HAP-1 (cell line): ENCODE data around the gene ENPP4.
"Not testable (repeated sequence)": the region's sequence is repeated elsewhere in the genome, so short reads cannot be mapped to it uniquely, and the experiment has no call there.

Experiments used
- DNase-seq, 2 experiments: peaks; one replicate each; pipeline ENCODE4 v3.0.0-alpha.2; 2016 to 2020; ENCODE audit warnings: low spot score in 2 of 2
- H3K27me3 ChIP-seq: fragments of 250-450 bp; sonication (Bioruptor Pico); 2 replicates; pipeline ENCODE4 v1.5.1; 2020; ENCODE audit warnings: low read depth, mild to moderate bottlenecking, moderate library complexity
- H3K36me3 ChIP-seq: fragments of 250-450 bp; sonication (Bioruptor Pico); replicated peaks from 2 replicates; pipeline ENCODE4 v1.5.1; 2020; ENCODE audit warnings: mild to moderate bottlenecking
- H3K4me1 ChIP-seq: fragments of 250-450 bp; sonication (Bioruptor Pico); 2 replicates; pipeline ENCODE4 v1.5.1; 2020; ENCODE audit warnings: mild to moderate bottlenecking
- H3K4me3 ChIP-seq: fragments of 250-450 bp; sonication (Bioruptor Pico); 2 replicates; pipeline ENCODE4 v1.5.1; 2020; ENCODE audit warnings: mild to moderate bottlenecking, moderate library complexity
- H3K9me3 ChIP-seq: fragments of 250-450 bp; sonication (Bioruptor Pico); 2 replicates; pipeline ENCODE4 v1.5.1; 2020; ENCODE audit warnings: mild to moderate bottlenecking, moderate library complexity
- in situ Hi-C: fragments of 300-500 bp; cut with MboI; formaldehyde crosslinking; loops from 3 replicates; pipeline ENCODE4 v1.14.3; 2020; ENCODE audit warnings: low sequenced_read_pairs, inconsistent platforms, mixed read lengths

The ENPP4 gene, protein sequence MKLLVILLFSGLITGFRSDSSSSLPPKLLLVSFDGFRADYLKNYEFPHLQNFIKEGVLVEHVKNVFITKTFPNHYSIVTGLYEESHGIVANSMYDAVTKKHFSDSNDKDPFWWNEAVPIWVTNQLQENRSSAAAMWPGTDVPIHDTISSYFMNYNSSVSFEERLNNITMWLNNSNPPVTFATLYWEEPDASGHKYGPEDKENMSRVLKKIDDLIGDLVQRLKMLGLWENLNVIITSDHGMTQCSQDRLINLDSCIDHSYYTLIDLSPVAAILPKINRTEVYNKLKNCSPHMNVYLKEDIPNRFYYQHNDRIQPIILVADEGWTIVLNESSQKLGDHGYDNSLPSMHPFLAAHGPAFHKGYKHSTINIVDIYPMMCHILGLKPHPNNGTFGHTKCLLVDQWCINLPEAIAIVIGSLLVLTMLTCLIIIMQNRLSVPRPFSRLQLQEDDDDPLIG

DNA sequence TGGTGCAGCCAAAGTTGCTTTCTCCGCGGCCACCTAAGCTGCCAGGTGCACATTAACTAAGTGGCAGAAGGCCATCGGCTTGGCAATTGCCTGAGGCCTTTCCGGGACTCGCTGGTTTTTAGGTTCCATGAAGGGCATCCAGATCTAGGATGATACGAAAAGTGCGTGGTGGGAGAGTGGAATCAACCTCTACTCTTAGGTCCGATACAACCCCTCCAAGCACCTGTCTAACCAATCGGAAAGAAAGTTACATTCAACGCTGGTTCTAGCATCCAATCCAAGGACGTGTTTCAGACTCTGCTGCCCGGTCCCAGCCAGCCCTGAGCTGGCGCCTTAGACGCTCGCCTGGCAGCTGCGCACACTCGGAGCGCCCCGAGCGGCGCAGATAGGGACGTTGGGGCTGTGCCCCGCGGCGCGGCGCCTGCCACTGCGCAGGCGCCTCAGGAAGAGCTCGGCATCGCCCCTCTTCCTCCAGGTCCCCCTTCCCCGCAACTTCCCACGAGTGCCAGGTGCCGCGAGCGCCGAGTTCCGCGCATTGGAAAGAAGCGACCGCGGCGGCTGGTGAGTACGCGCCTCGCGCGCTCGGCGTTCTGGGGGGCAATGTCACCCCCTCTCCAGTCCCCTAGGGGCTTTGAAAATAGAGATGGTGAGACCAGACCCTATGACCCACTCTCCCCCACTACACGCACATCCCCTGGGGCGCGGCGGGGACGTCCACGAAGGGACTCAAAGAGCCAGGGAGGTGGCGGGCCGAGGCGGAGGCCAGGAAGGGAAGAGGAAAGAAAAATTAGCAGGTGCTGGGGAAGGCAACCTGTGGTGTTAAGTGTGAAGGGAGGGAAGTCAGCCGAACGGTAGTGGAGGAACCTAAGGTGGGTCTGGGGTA, at the start of gene ENPP4:
Gene ENPP4 (plus strand): TSS at position 361 of the 883 bp plus-strand sequence. CDS start 9,595 bp downstream, outside the sequence.
- peak within 1 kb of the TSS; percentile 60 for H3K4me3 ChIP-seq
- peak; percentile 74 to 83 for DNase-seq
- H3K36me3 ChIP-seq, result no peaks in the 10 kb centered on the region
- in situ Hi-C loops, result no loop called here
- H3K4me1 ChIP-seq, result peaks cover 3% of the 10 kb centered on the region; the same call in 1 of the 2 replicates
- H3K9me3 ChIP-seq, result no peaks in the 10 kb centered on the region
- H3K27me3 ChIP-seq, result no peaks in the 10 kb centered on the region

GRCh38 chr6:46080111-46080510, 49.7 kb upstream of the ENPP4 start:
- Histone ChIP-seq H3K4me3 (no peak overlapping the region), H3K36me3 (no peaks in the 10 kb centered on the region), H3K9me3 (no peaks in the 10 kb centered on the region), H3K27me3 (no peaks in the 10 kb centered on the region), H3K4me1 (no peaks in the 10 kb centered on the region)
- DNase-seq, result no peak
- in situ Hi-C loops, result no loop called here

- H3K4me3 ChIP-seq, H3K36me3 ChIP-seq, in situ Hi-C loops, H3K27me3 ChIP-seq, H3K4me1 ChIP-seq, H3K9me3 ChIP-seq: not testable (repeated sequence)
- DNase-seq, result peak in 1 of 2 experiments; percentile 42
These were observed 44.1 kb upstream of the ENPP4 start for GRCh38 chr6:46085688-46086087.

DNA sequence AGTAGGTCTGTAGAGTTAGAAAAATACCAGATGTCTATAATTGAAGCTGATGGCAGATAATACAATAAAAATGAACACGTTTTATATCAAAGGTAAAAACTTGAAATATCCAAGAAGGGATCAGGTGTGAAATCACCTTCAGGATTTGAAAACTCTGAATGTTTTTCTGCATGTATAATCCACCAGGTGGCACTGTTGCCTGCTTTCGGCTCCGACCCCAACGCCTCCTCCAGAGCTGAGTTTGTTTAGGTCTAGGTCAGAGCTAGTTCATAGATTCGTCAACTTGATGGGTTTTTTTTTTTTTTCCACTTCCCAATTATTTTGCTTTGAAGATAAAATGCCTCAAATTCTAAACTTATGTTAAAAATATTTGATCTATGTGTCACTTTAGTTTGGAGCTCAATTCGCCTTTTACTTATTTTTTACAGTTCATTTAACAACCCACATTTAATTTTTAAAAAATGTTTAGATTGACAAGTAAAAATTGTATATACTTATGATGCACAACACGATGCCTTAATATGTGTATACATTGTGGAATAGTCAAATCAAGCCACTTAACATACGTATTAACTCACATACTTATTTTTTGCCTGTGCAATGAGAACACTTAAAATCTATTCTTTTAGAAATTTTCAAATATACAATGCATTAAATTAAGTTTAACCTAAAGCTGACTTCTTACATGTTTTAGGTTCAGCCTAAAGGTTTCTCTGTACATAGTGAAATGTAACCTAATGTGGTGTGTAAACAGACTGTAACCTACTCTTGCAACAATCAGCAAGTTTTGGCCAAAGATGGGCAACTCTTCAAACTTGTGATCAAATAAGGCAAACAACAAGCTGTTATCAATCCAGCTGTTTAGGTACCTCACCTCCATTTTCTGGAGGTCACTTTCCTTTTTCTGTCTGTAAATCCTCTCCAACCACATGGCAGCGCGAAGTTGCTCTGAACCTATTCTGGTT, 39.4 kb upstream of the ENPP4 start:
- DNase-seq, result peak; percentile 37 to 65
- in situ Hi-C loops, result no loop called here
- Histone ChIP-seq H3K9me3 (no peaks in the 10 kb centered on the region), H3K4me3 (no peak overlapping the region), H3K36me3 (no peaks in the 10 kb centered on the region), H3K27me3 (no peaks in the 10 kb centered on the region), H3K4me1 (no peaks in the 10 kb centered on the region)

- DNase-seq, result no peak
- Histone ChIP-seq H3K4me3 (no peak overlapping the region), H3K27me3 (no peaks in the 10 kb centered on the region), H3K36me3 (no peaks in the 10 kb centered on the region), H3K9me3 (no peaks in the 10 kb centered on the region), H3K4me1 (no peaks in the 10 kb centered on the region)
- in situ Hi-C loops, result no loop called here
These were observed 38.7 kb upstream of the ENPP4 start for GRCh38 chr6:46091080-46091478.

DNA sequence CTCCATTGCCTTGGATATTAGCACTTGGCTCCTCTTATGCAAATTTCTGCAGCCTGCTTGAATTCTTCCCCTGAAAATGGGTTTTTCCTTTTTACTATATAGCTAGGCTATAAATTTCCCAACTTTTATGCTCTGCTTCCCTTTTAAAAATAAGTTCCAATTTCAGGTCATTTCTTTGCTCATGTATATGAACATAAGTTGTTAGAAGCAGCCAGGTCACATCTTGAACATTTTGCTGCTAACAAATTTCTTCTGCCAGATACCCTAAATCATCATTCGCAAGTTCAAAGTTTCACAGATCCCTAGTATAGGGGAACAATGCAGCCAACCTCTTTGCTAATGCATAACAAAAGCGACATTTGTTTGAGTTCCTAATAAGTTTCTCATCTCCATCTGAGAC, 34.5 kb upstream of the ENPP4 start:
- no peak for DNase-seq
- H3K4me3 ChIP-seq, result no peak overlapping the region
- H3K27me3 ChIP-seq, result no peaks in the 10 kb centered on the region
- H3K9me3 ChIP-seq, result no peaks in the 10 kb centered on the region
- no peaks in the 10 kb centered on the region for H3K36me3 ChIP-seq
- no peaks in the 10 kb centered on the region for H3K4me1 ChIP-seq
- in situ Hi-C loops, result no loop called here

- DNase-seq, result no peak
- H3K4me3 ChIP-seq, result no peak overlapping the region
- in situ Hi-C loops, result no loop called here
- no peaks in the 10 kb centered on the region for H3K4me1 ChIP-seq
- H3K9me3 ChIP-seq, result no peaks in the 10 kb centered on the region
- H3K36me3 ChIP-seq, result no peaks in the 10 kb centered on the region
- H3K27me3 ChIP-seq, result no peaks in the 10 kb centered on the region
These were observed 32.4 kb upstream of the ENPP4 start for GRCh38 chr6:46097366-46097765.

DNA sequence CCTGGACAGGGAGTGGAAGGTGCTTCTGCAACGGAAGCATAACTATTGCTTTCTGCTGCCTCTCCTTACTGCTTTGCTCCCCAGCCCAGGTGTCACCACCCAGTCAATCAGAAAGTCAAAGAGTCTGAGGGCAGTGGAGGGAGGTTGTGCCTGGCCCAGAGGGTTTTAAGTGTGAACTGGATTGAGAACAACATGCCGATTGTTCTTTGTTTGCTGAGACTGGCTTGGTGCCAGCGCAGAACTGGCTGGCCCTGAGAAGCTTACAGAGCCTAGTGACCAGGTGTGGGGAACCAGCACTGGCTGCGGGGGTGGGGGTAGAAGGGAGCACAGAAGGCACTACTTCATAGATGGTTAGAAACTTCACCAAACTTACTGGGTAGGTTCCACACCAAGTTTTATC, 31.1 kb upstream of the ENPP4 start:
- no peak for DNase-seq
- H3K4me3 ChIP-seq, result no peak overlapping the region
- in situ Hi-C loops, result no loop called here

GRCh38 chr6:46099952-46100351, 29.8 kb upstream of the ENPP4 start:
- Histone ChIP-seq H3K9me3 (no peaks in the 10 kb centered on the region), H3K36me3 (no peaks in the 10 kb centered on the region), H3K27me3 (no peaks in the 10 kb centered on the region), H3K4me3 (no peak overlapping the region), H3K4me1 (no peaks in the 10 kb centered on the region)
- DNase-seq, result no peak
- in situ Hi-C loops, result no loop called here

More for the DNA sequence above, 31.1 kb upstream of the ENPP4 start:
- Histone ChIP-seq H3K4me1 (no peaks in the 10 kb centered on the region), H3K36me3 (no peaks in the 10 kb centered on the region), H3K27me3 (no peaks in the 10 kb centered on the region), H3K9me3 (no peaks in the 10 kb centered on the region)

- in situ Hi-C loops, result no loop called here
- no peaks in the 10 kb centered on the region for H3K4me1 ChIP-seq
These were observed 27.7 kb upstream of the ENPP4 start for GRCh38 chr6:46102123-46102522.

GRCh38 chr6:46103441-46104115, 26.2 kb upstream of the ENPP4 start:
- in situ Hi-C loops, result no loop called here
- no peak for DNase-seq

More at GRCh38 chr6:46102123-46102522, 27.7 kb upstream of the ENPP4 start:
- DNase-seq, result no peak
- Histone ChIP-seq H3K36me3 (no peaks in the 10 kb centered on the region), H3K9me3 (no peaks in the 10 kb centered on the region), H3K4me3 (no peak overlapping the region), H3K27me3 (no peaks in the 10 kb centered on the region)

DNA sequence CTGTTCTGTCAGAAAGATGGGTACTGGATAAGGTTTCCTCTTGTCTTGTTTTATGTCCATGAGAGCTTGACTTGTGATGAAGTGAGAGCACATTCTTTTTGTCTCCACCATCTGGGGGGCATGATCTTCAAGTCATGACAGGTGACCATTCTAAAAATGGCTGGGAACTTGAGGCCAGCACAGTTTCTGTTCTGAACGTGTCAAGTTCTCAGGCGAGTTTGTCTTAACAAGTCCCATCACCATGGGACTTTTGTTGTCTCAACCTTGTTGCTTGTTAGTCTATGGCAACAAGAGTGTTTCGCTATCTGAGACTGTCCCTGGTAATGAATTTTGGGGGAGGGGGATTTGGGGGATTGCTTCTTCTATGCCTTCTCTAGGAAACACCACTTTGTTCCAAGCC, 25.6 kb upstream of the ENPP4 start:
- H3K9me3 ChIP-seq, result no peaks in the 10 kb centered on the region
- H3K36me3 ChIP-seq, result no peaks in the 10 kb centered on the region
- no peaks in the 10 kb centered on the region for H3K4me1 ChIP-seq
- H3K4me3 ChIP-seq, result no peak overlapping the region
- DNase-seq, result no peak
- in situ Hi-C loops, result no loop called here
- no peaks in the 10 kb centered on the region for H3K27me3 ChIP-seq

More at GRCh38 chr6:46103441-46104115, 26.2 kb upstream of the ENPP4 start:
- Histone ChIP-seq H3K4me1 (no peaks in the 10 kb centered on the region), H3K36me3 (no peaks in the 10 kb centered on the region), H3K27me3 (no peaks in the 10 kb centered on the region), H3K9me3 (no peaks in the 10 kb centered on the region), H3K4me3 (no peak overlapping the region)

DNA sequence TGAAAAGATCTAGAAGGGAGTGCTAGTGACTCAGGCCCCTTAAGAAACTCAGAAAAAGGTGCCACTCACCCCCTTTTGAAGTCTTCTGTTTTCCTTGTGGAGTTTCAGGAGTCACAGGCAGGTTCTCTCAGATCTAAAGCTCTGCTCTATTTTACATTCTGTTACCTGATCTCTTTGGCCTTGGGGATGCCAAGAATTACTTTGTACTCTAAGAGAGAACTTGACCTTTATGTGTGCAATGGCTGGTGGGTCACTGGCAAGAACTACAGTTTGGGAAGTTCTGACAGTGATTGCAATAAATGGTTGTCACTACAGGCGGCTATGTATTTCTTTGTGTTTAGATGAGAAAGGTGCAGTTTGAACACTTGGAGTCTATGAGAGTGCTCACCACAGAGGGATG, 24.2 kb upstream of the ENPP4 start:
- Histone ChIP-seq H3K9me3 (no peaks in the 10 kb centered on the region), H3K4me3 (no peak overlapping the region), H3K4me1 (no peaks in the 10 kb centered on the region), H3K36me3 (no peaks in the 10 kb centered on the region), H3K27me3 (no peaks in the 10 kb centered on the region)
- no peak for DNase-seq
- in situ Hi-C loops, result no loop called here
